MM.1S (cell line): ENCODE data around the gene BBOX1.

Experiments used
- DNase-seq: peaks from one replicate; pipeline ENCODE4 v3.0.0-alpha.2; 2015
- H2AFZ ChIP-seq: fragments of 300-600 bp; sonication (generic); 2 replicates; pipeline ENCODE4 v1.6.0; 2016; ENCODE audit warnings: antibody characterized with exemption, low read length
- H3F3A ChIP-seq: fragments of 300-600 bp; sonication (generic); 2 replicates; pipeline ENCODE4 v1.6.1; 2016; ENCODE audit warnings: mild to moderate bottlenecking, antibody characterized with exemption, low read length, moderate library complexity, mixed read lengths; ENCODE audit not compliant: insufficient read depth
- H3K27ac ChIP-seq: fragments of 300-600 bp; sonication (generic); 2 replicates; pipeline ENCODE4 v1.5.1; 2016; ENCODE audit warnings: mild to moderate bottlenecking, low read length
- H3K27me3 ChIP-seq: fragments of 300-600 bp; sonication (generic); replicated peaks from 2 replicates; pipeline ENCODE4 v1.6.0; 2016; ENCODE audit warnings: low read length; ENCODE audit not compliant: insufficient read depth
- H3K36me3 ChIP-seq: fragments of 300-600 bp; sonication (generic); replicated peaks from 2 replicates; pipeline ENCODE4 v1.6.1; 2016; ENCODE audit warnings: mild to moderate bottlenecking, low read length, mixed read lengths; ENCODE audit not compliant: insufficient read depth
- H3K4me1 ChIP-seq: fragments of 300-600 bp; sonication (generic); 2 replicates; pipeline ENCODE4 v1.6.1; 2016; ENCODE audit warnings: low read length, mixed read lengths
- H3K4me2 ChIP-seq: fragments of 300-600 bp; sonication (generic); 2 replicates; pipeline ENCODE4 v1.6.0; 2016; ENCODE audit warnings: low read depth, low read length
- H3K4me3 ChIP-seq: fragments of 300-600 bp; sonication (generic); 2 replicates; pipeline ENCODE4 v1.5.1; 2016; ENCODE audit warnings: low read length, mixed read lengths
- H3K79me2 ChIP-seq: fragments of 300-600 bp; sonication (generic); 2 replicates; pipeline ENCODE4 v1.6.1; 2016; ENCODE audit warnings: mixed run types, low read length, mixed read lengths
- H3K9ac ChIP-seq: fragments of 300-600 bp; sonication (generic); 2 replicates; pipeline ENCODE4 v1.6.1; 2016; ENCODE audit warnings: low read length, mixed read lengths
- H3K9me2 ChIP-seq: fragments of 300-600 bp; sonication (generic); replicated peaks from 2 replicates; pipeline ENCODE4 v1.6.1; 2016; ENCODE audit warnings: mild to moderate bottlenecking, low read length, mixed read lengths; ENCODE audit not compliant: insufficient read depth
- H3K9me3 ChIP-seq: fragments of 300-600 bp; sonication (generic); replicated peaks from 2 replicates; pipeline ENCODE4 v1.6.1; 2016; ENCODE audit warnings: mild to moderate bottlenecking, low read length, mixed read lengths; ENCODE audit not compliant: insufficient read depth
- H4K20me1 ChIP-seq: fragments of 300-600 bp; sonication (generic); 2 replicates; pipeline ENCODE4 v1.6.1; 2016; ENCODE audit warnings: mild to moderate bottlenecking, low read length, moderate library complexity, mixed read lengths; ENCODE audit not compliant: insufficient read depth
- CTCF ChIP-seq: fragments of 300-600 bp; sonication (generic); IDR thresholded peaks from 2 replicates; pipeline ENCODE4 v1.5.1; 2016; ENCODE audit warnings: antibody characterized with exemption, low read length, mixed read lengths
- EZH2 ChIP-seq: fragments of 300-600 bp; sonication (generic); optimal IDR thresholded peaks from 2 replicates; pipeline ENCODE3; 2017; ENCODE audit warnings: low read depth, mild to moderate bottlenecking, antibody characterized with exemption, low read length, mixed read lengths
- EZH2phosphoT487 ChIP-seq: fragments of 300-600 bp; sonication (generic); IDR thresholded peaks from 2 replicates; pipeline ENCODE4 v1.6.1; 2018; ENCODE audit warnings: antibody characterized with exemption, low read length

The BBOX1 gene

GRCh38 chr11:27162237-27162636 lies 121.6 kb downstream of the BBOX1 start:
- no peaks in the 10 kb centered on the region for H3K27me3 ChIP-seq
- TF ChIP-seq CTCF (no peak), EZH2phosphoT487 (no peak), EZH2 (no peak)
- no peaks in the 10 kb centered on the region for H3K4me1 ChIP-seq
- H3K4me3 ChIP-seq = no peak overlapping the region
- H3K9me3 ChIP-seq = no peaks in the 10 kb centered on the region
- H2AFZ ChIP-seq = no peak overlapping the region
- H3K79me2 ChIP-seq = no peaks in the 10 kb centered on the region
- no peaks in the 10 kb centered on the region for H3K9me2 ChIP-seq
- H3F3A ChIP-seq = no peaks in the 10 kb centered on the region
- no peak overlapping the region for H3K4me2 ChIP-seq
- H4K20me1 ChIP-seq = no peaks in the 10 kb centered on the region
- H3K36me3 ChIP-seq = no peaks in the 10 kb centered on the region
- no peak for DNase-seq
- no peak overlapping the region for H3K9ac ChIP-seq
- no peak overlapping the region for H3K27ac ChIP-seq

- Histone ChIP-seq H3K4me1 (no peaks in the 10 kb centered on the region), H3K36me3 (no peaks in the 10 kb centered on the region), H3K4me2 (no peak overlapping the region), H4K20me1 (no peaks in the 10 kb centered on the region), H3K9me2 (no peaks in the 10 kb centered on the region), H3K27me3 (no peaks in the 10 kb centered on the region), H3K79me2 (no peaks in the 10 kb centered on the region), H3F3A (no peaks in the 10 kb centered on the region), H2AFZ (no peak overlapping the region), H3K4me3 (no peak overlapping the region), H3K9ac (no peak overlapping the region), H3K27ac (no peak overlapping the region), H3K9me3 (no peaks in the 10 kb centered on the region)
- DNase-seq = no peak
- TF ChIP-seq EZH2phosphoT487 (no peak), EZH2 (no peak), CTCF (no peak)
Observed at GRCh38 chr11:27166130-27166529, 125.5 kb downstream of the BBOX1 start.

- no peaks in the 10 kb centered on the region for H3K9me2 ChIP-seq
- H3K4me1 ChIP-seq = no peaks in the 10 kb centered on the region
- H2AFZ ChIP-seq = no peak overlapping the region
- no peaks in the 10 kb centered on the region for H3K36me3 ChIP-seq
- DNase-seq = no peak
- no peak overlapping the region for H3K4me3 ChIP-seq
- no peaks in the 10 kb centered on the region for H3F3A ChIP-seq
- no peak overlapping the region for H3K4me2 ChIP-seq
- H3K27ac ChIP-seq = no peak overlapping the region
- H3K9me3 ChIP-seq = no peaks in the 10 kb centered on the region
- TF ChIP-seq EZH2phosphoT487 = no peak
- TF ChIP-seq CTCF = no peak
- no peak for TF ChIP-seq EZH2
- no peaks in the 10 kb centered on the region for H4K20me1 ChIP-seq
- H3K27me3 ChIP-seq = no peaks in the 10 kb centered on the region
- H3K79me2 ChIP-seq = no peaks in the 10 kb centered on the region
- H3K9ac ChIP-seq = no peak overlapping the region
Observed at GRCh38 chr11:27171376-27171958, 130.9 kb downstream of the BBOX1 start.
